Parathyroid adenoma (tissue), 2 donors: ENCODE results near the gene ZKSCAN2.

Source experiments
- H2AFZ ChIP-seq: fragments of 300-600 bp; sonication (generic); one replicate; pipeline ENCODE4 v1.7.0; 2017; ENCODE audit warnings: antibody characterized with exemption, mild to moderate bottlenecking
- H3K27ac ChIP-seq: fragments of 300-600 bp; sonication (generic); one replicate; pipeline ENCODE4 v1.7.0; 2017
- H3K27me3 ChIP-seq: fragments of 300-600 bp; sonication (generic); one replicate; pipeline ENCODE4 v1.7.0; 2017; ENCODE audit warnings: low read length; ENCODE audit not compliant: control insufficient read depth, insufficient read depth
- H3K36me3 ChIP-seq: fragments of 300-600 bp; sonication (generic); one replicate; pipeline ENCODE4 v1.7.0; 2017; ENCODE audit warnings: low read length; ENCODE audit not compliant: control insufficient read depth, insufficient read depth
- H3K4me1 ChIP-seq: fragments of 300-600 bp; sonication (generic); one replicate; pipeline ENCODE4 v1.7.0; 2017; ENCODE audit warnings: control low read depth
- H3K4me2 ChIP-seq: fragments of 300-600 bp; sonication (generic); one replicate; pipeline ENCODE4 v1.7.0; 2017; ENCODE audit warnings: low read length
- H3K4me3 ChIP-seq: fragments of 300-600 bp; sonication (generic); one replicate; pipeline ENCODE4 v1.7.0; 2017; ENCODE audit warnings: low read depth, low read length
- H3K79me2 ChIP-seq: fragments of 300-600 bp; sonication (generic); one replicate; pipeline ENCODE4 v1.7.0; 2017; ENCODE audit warnings: control low read depth
- H3K9ac ChIP-seq: fragments of 300-600 bp; sonication (generic); one replicate; pipeline ENCODE4 v1.7.0; 2017; ENCODE audit warnings: mild to moderate bottlenecking
- H3K9me3 ChIP-seq: fragments of 300-600 bp; sonication (generic); one replicate; pipeline ENCODE4 v1.7.0; 2017; ENCODE audit warnings: low read length; ENCODE audit not compliant: control insufficient read depth
- CTCF ChIP-seq: fragments of 300-600 bp; sonication (generic); IDR thresholded peaks from one replicate; pipeline ENCODE4 v1.7.0; 2017; ENCODE audit warnings: antibody characterized with exemption, mild to moderate bottlenecking
- donor health status: primary hyperparathyroidism.

The ZKSCAN2 gene

GRCh38 chr16:25194273-25194878 lies 63.3 kb downstream of the ZKSCAN2 start:
- Histone ChIP-seq H3K9ac (no peak overlapping the region), H3K4me3 (no peak overlapping the region), H3K79me2 (no peaks in the 10 kb centered on the region), H3K4me1 (no peaks in the 10 kb centered on the region), H3K27me3 (no peaks in the 10 kb centered on the region), H3K36me3 (no peaks in the 10 kb centered on the region), H3K27ac (no peak overlapping the region), H2AFZ (no peak overlapping the region), H3K4me2 (no peak overlapping the region), H3K9me3 (no peaks in the 10 kb centered on the region)
- TF ChIP-seq CTCF = no peak

DNA sequence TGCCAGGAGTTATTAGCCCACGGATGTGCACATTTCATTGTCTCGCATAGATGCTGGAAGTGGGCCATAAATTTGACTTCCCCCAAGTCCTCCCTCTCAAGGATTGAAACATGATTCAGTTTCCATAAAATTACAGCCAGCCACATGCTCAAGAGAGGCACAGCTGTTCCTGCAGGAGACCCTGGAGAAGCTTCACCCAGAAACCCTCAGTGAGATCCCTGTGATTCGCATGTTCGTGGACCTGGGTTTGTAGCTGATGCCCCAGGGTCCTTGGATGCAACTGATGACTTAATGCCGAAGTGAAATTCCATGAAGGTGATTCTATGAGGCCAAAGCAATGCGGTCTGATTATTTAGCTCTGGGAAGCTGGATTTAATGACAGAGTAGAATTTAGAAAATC lies 65.5 kb downstream of the ZKSCAN2 start:
- TF ChIP-seq CTCF = no peak
- no peak overlapping the region for H3K9ac ChIP-seq
- no peak overlapping the region for H3K4me3 ChIP-seq
- H2AFZ ChIP-seq = no peak overlapping the region
- H3K4me2 ChIP-seq = no peak overlapping the region
- no peaks in the 10 kb centered on the region for H3K27me3 ChIP-seq
- H3K79me2 ChIP-seq = no peaks in the 10 kb centered on the region
- no peaks in the 10 kb centered on the region for H3K36me3 ChIP-seq
- H3K4me1 ChIP-seq = no peaks in the 10 kb centered on the region
- no peaks in the 10 kb centered on the region for H3K9me3 ChIP-seq
- no peak overlapping the region for H3K27ac ChIP-seq

DNA sequence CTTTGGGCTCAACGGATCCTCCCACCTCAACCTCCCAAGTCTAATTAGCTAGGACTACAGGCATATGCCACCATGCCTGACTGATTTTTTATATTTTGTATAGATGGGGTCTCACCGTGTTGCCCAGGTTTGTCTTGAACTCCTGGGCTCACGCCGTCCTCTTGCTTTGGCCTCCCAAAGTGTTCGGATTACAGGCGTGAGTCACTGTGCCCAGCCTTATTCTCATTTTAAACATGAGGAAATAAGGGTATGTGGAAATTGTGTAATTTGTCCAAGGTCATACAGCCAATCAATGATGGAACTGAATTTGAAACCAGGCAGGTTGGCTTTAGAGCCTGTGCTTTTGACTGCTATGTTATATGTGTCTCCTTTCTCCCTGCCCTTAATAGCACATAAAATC lies 68.3 kb downstream of the ZKSCAN2 start:
- H3K9ac ChIP-seq = no peak overlapping the region
- H3K27me3 ChIP-seq = no peaks in the 10 kb centered on the region
- H3K4me3 ChIP-seq = no peak overlapping the region
- H3K9me3 ChIP-seq = no peaks in the 10 kb centered on the region
- H3K36me3 ChIP-seq = no peaks in the 10 kb centered on the region
- H2AFZ ChIP-seq = no peak overlapping the region
- H3K27ac ChIP-seq = no peak overlapping the region
- H3K4me1 ChIP-seq = no peaks in the 10 kb centered on the region
- H3K4me2 ChIP-seq = no peak overlapping the region
- H3K79me2 ChIP-seq = no peaks in the 10 kb centered on the region
- TF ChIP-seq CTCF = no peak

DNA sequence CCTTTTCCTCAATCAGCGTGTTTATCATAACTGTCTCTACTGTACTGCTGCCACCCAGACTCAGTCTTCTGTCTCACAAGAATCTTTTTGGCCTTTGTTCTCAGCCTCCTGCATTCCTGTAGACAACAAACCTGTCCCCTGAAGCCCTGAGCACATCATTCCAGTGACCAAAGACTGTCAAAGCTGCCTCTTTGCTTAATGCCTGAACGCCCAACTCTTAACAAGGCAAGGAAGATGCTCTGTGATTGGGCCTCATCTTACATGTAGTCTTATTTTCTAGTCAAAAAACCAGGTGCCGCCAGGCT lies 70.2 kb downstream of the ZKSCAN2 start:
- H3K79me2 ChIP-seq = no peaks in the 10 kb centered on the region
- no peak overlapping the region for H2AFZ ChIP-seq
- no peaks in the 10 kb centered on the region for H3K9me3 ChIP-seq
- no peak overlapping the region for H3K9ac ChIP-seq
- TF ChIP-seq CTCF = no peak
- no peaks in the 10 kb centered on the region for H3K36me3 ChIP-seq
- H3K4me1 ChIP-seq = no peaks in the 10 kb centered on the region
- no peak overlapping the region for H3K4me3 ChIP-seq
- H3K27ac ChIP-seq = no peak overlapping the region
- H3K4me2 ChIP-seq = no peak overlapping the region
- no peaks in the 10 kb centered on the region for H3K27me3 ChIP-seq
